Keratinocyte (primary cell): ENCODE results near the gene DNAH3. TPM values are rescaled to one million over a fixed set of nuclear protein-coding genes. Genes with fewer than 3 reads are reported as not detected.
"Not testable (repeated sequence)": the region's sequence is repeated elsewhere in the genome, so short reads cannot be mapped to it uniquely, and the experiment has no call there.

Source experiments
- DNase-seq: peaks from one replicate; pipeline ENCODE4 v3.0.0-alpha.2; 2011; ENCODE audit warnings: low read depth, missing footprints, low spot score
- FAIRE-seq: peaks from 2 replicates; lab custom pipeline; 2011; peaks lifted over from hg19 to GRCh38; lab: Jason Lieb, UNC
- H2AFZ ChIP-seq: 2 replicates; pipeline ENCODE4 v1.6.0; 2012; ENCODE audit warnings: low read length, control low read depth, inconsistent platforms; ENCODE audit not compliant: control insufficient read depth
- H3K27ac ChIP-seq: 2 replicates; pipeline ENCODE4 v1.5.1; 2011; ENCODE audit warnings: low read length; ENCODE audit not compliant: control insufficient read depth, insufficient read depth
- H3K27me3 ChIP-seq: 3 replicates; pipeline ENCODE4 v1.6.0; 2011; ENCODE audit warnings: low read length; ENCODE audit not compliant: control insufficient read depth, insufficient read depth; ENCODE audit errors: extremely low read depth
- H3K36me3 ChIP-seq, 2 experiments: 2 replicates in 1 of 2; 3 replicates in 1 of 2; pipeline ENCODE4 v1.5.1; 2011; ENCODE audit warnings: low read length in 2 of 2, mild to moderate bottlenecking in 1 of 2; ENCODE audit not compliant: control insufficient read depth in 2 of 2, insufficient read depth in 2 of 2; ENCODE audit errors: extremely low read depth in 1 of 2
- H3K4me1 ChIP-seq: 3 replicates; pipeline ENCODE4 v1.5.1; 2011; ENCODE audit warnings: low read length; ENCODE audit not compliant: control insufficient read depth, insufficient read depth; ENCODE audit errors: extremely low read depth
- H3K4me2 ChIP-seq: 3 replicates; pipeline ENCODE4 v1.6.0; 2011; ENCODE audit warnings: low read depth, low read length; ENCODE audit not compliant: control insufficient read depth, insufficient read depth; ENCODE audit errors: extremely low read depth
- H3K4me3 ChIP-seq, 3 experiments: fragments of 200-600 bp in 1 of 3; sonication (generic) in 1 of 3; 2 replicates in 2 of 3; 3 replicates in 1 of 3; pipeline ENCODE4 v1.5.1; 2011 to 2016; ENCODE audit warnings: low read length in 3 of 3, mild to moderate bottlenecking in 3 of 3, control low read depth in 2 of 3, inconsistent platforms in 1 of 3, low read depth in 1 of 3, mixed read lengths in 1 of 3, mixed run types in 1 of 3, moderate library complexity in 1 of 3; ENCODE audit not compliant: control insufficient read depth in 2 of 3, insufficient read depth in 2 of 3; ENCODE audit errors: extremely low read depth in 1 of 3
- H3K79me2 ChIP-seq: 2 replicates; pipeline ENCODE4 v1.6.0; 2012; ENCODE audit warnings: low read length; ENCODE audit not compliant: control insufficient read depth, insufficient read depth
- H3K9ac ChIP-seq: 3 replicates; pipeline ENCODE4 v1.6.0; 2011; ENCODE audit warnings: low read length; ENCODE audit not compliant: control insufficient read depth, insufficient read depth; ENCODE audit errors: extremely low read depth
- H3K9me1 ChIP-seq: 3 replicates; pipeline ENCODE4 v1.6.0; 2011; ENCODE audit warnings: low read length; ENCODE audit not compliant: control insufficient read depth, insufficient read depth; ENCODE audit errors: extremely low read depth
- H3K9me3 ChIP-seq: 2 replicates; pipeline ENCODE4 v1.5.1; 2012; ENCODE audit warnings: low read depth, low read length; ENCODE audit not compliant: control insufficient read depth
- H4K20me1 ChIP-seq: 3 replicates; pipeline ENCODE4 v1.6.0; 2011; ENCODE audit warnings: low read length; ENCODE audit not compliant: control insufficient read depth, insufficient read depth; ENCODE audit errors: extremely low read depth
- EZH2 ChIP-seq: IDR thresholded peaks from one replicate; pipeline ENCODE4 v1.6.1; 2012; ENCODE audit warnings: inconsistent platforms, mild to moderate bottlenecking, low read length, moderate library complexity
- dilution Hi-C: fragments of 300-500 bp; cut with MboI; formaldehyde crosslinking; loops from one replicate; pipeline ENCODE4 v1.7.0; 2020; ENCODE audit warnings: low sequenced_read_pairs; ENCODE audit not compliant: extremely low pct_ligation_motif_present
- polyA plus RNA-seq, 5 experiments: library from polyadenylated mRNA; depleted of rRNA in 3 of 5; stranded (reverse) in 3 of 5; stranded (forward) in 1 of 5; unstranded in 1 of 5; fragments of >200 nt; gene quantifications; 1 replicate in 1 of 5; 2 replicates in 3 of 5; 3 replicates in 1 of 5; pipeline versions ENCODE4 v1.2.1 to v1.2.3, GENCODE V29; 2011 to 2012; ENCODE audit warnings: missing spikeins in 2 of 5, low read depth in 1 of 5, low replicate concordance in 1 of 5
- TF ChIP-seq, protein P1 (sequence below), 3 experiments: IDR thresholded peaks in 1 of 3; conservative IDR thresholded peaks in 1 of 3; optimal IDR thresholded peaks in 1 of 3; 2 replicates in 2 of 3; 3 replicates in 1 of 3; pipeline versions ENCODE3 to v1.5.1; 2011; ENCODE audit warnings: low read length in 3 of 3, mild to moderate bottlenecking in 3 of 3, moderate library complexity in 2 of 3, control low read depth in 1 of 3, inconsistent platforms in 1 of 3; ENCODE audit not compliant: insufficient read depth in 2 of 3; ENCODE audit errors: extremely low read depth in 1 of 3

Gene DNAH3
- polyA plus RNA-seq, 1 donor (not counting 4 experiments of a cell fraction or from before 2014, with no cell fraction given) = 1.2 TPM

DNA sequence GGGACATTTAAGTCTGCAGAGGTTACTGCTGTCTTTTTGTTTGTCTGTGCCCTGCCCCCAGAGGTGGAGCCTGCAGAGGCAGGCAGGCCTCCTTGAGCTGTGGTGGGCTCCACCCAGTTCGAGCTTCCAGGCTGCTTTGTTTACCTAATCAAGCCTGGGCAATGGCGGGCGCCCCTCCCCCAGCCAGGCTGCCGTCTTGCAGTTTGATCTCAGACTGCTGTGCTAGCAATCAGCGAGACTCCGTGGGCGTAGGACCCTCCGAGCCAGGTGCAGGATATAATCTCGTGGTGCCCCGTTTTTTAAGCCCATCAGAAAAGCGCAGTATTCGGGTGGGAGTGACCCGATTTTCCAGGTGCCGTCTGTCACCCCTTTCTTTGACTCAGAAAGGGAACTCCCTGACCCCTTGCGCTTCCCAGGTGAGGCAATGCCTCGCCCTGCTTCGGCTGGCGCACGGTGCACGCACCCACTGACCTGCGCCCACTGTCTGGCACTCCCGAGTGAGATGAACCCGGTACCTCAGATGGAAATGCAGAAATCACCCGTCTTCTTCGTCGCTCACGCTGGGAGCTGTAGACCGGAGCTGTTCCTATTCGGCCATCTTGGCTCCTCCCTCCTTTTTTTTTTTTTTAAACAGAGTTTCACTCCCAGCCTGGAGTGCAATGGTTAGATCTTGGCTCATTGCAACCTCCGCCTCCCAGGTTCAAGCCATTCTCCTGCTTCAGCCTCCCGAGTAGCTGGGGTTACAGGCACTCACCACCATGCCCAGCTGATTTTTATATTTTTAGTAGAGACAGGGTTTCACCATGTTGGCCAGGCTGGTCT lies 102.3 kb downstream of the DNAH3 start:
- H3K27ac ChIP-seq, dilution Hi-C loops: not testable (repeated sequence)
- H2AFZ ChIP-seq = peak overlapping the region; percentile 43

DNA sequence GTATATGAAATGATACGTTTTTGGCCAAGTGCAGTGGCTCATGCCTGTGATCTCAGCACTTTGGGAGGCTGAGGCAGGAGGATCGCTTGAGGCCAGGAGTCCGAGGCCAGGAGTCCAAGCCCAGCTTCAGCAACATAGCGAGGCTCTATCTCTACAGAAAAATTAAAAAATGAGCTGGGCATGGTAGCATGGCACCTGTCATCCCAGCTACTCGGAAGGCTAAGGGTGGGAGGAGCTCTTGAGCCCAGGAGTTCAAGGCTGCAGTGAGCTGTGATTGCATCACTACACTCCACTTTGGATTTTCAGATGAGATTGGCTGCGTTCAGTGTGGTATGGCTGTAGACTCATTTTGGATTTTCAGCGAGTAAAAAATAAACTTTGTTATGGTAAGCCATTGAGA lies 112.4 kb downstream of the DNAH3 start:
- Histone ChIP-seq H3K79me2 (no peaks in the 10 kb centered on the region), H3K4me1 (no peaks in the 10 kb centered on the region), H3K9me3 (no peaks in the 10 kb centered on the region), H3K27me3 (no peaks in the 10 kb centered on the region), H3K36me3 (no peaks in the 10 kb centered on the region), H3K9me1 (no peaks in the 10 kb centered on the region), H4K20me1 (no peaks in the 10 kb centered on the region), H3K27ac (no peak overlapping the region), H3K4me2 (no peak overlapping the region), H2AFZ (no peak overlapping the region), H3K4me3 (no peak overlapping the region), H3K9ac (no peak overlapping the region)
- TF ChIP-seq, protein P1, sequence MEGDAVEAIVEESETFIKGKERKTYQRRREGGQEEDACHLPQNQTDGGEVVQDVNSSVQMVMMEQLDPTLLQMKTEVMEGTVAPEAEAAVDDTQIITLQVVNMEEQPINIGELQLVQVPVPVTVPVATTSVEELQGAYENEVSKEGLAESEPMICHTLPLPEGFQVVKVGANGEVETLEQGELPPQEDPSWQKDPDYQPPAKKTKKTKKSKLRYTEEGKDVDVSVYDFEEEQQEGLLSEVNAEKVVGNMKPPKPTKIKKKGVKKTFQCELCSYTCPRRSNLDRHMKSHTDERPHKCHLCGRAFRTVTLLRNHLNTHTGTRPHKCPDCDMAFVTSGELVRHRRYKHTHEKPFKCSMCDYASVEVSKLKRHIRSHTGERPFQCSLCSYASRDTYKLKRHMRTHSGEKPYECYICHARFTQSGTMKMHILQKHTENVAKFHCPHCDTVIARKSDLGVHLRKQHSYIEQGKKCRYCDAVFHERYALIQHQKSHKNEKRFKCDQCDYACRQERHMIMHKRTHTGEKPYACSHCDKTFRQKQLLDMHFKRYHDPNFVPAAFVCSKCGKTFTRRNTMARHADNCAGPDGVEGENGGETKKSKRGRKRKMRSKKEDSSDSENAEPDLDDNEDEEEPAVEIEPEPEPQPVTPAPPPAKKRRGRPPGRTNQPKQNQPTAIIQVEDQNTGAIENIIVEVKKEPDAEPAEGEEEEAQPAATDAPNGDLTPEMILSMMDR (optimal IDR thresholded peaks at IDR 0.05 in 1 of 3, IDR thresholded peaks at IDR 0.05 in 1 of 3, conservative IDR thresholded peaks at IDR 0.05 in 1 of 3; ENCODE audit: extremely low read depth in 1 of 3, insufficient read depth in 2 of 3, low read length in 3 of 3) = no peak
- no peak for TF ChIP-seq EZH2
- FAIRE-seq (no peak), DNase-seq (no peak)
- dilution Hi-C loops = no loop called here

More for the DNA sequence above, 102.3 kb downstream of the DNAH3 start:
- not testable (repeated sequence) for H4K20me1 ChIP-seq, DNase-seq, FAIRE-seq, H3K9me1 ChIP-seq, H3K27me3 ChIP-seq, H3K9ac ChIP-seq, H3K4me1 ChIP-seq, H3K4me2 ChIP-seq, H3K36me3 ChIP-seq, H3K9me3 ChIP-seq, H3K79me2 ChIP-seq
- H3K4me3 ChIP-seq = peak overlapping the region in 1 of 3 experiments; percentile 4
